Vagina (tissue), 2 donors: Measurements from ENCODE around the gene TAS1R3. TPM values are rescaled to one million over a fixed set of nuclear protein-coding genes. Genes with fewer than 3 reads are reported as not detected.

ENCODE experiments used
- DNase-seq, 2 donors: peaks; one replicate each; pipeline ENCODE4 v3.0.0-alpha.2; 2017; ENCODE audit errors: extremely low spot score in 2 of 2
- H3K27ac ChIP-seq: fragments of 200-600 bp; sonication (generic); one replicate; pipeline ENCODE4 v1.5.1; 2019
- H3K27me3 ChIP-seq: fragments of 200-600 bp; sonication (generic); one replicate; pipeline ENCODE4 v1.5.1; 2019
- H3K36me3 ChIP-seq, 2 donors: fragments of 200-600 bp; sonication (generic); one replicate each; pipeline ENCODE4 v1.5.1; 2017 to 2019
- H3K4me1 ChIP-seq: fragments of 200-600 bp; sonication (generic); one replicate; pipeline ENCODE4 v1.5.1; 2019
- H3K4me3 ChIP-seq, 2 donors: fragments of 200-600 bp; sonication (generic); 1 replicate in 1 of 2; 2 replicates in 1 of 2; pipeline ENCODE4 v1.5.1; 2016 to 2019
- H3K9me3 ChIP-seq: fragments of 200-600 bp; sonication (generic); one replicate; pipeline ENCODE4 v1.5.1; 2019
- POLR2A ChIP-seq, 2 donors: fragments of 450-650 bp; IDR thresholded peaks; one replicate each; pipeline ENCODE4 v1.6.1; 2017; ENCODE audit warnings: antibody characterized with exemption in 2 of 2, mild to moderate bottlenecking in 2 of 2, moderate library complexity in 2 of 2
- POLR2AphosphoS5 ChIP-seq, 2 donors: sonication (generic); formaldehyde crosslinking; IDR thresholded peaks; one replicate each; pipeline ENCODE4 v1.9.0; 2017; ENCODE audit warnings: antibody characterized with exemption in 2 of 2, mild to moderate bottlenecking in 2 of 2, low read depth in 1 of 2; ENCODE audit not compliant: insufficient read depth in 1 of 2
- intact Hi-C: fragments of 100-400 bp; cut with DNase I; formaldehyde crosslinking; loops from one replicate; pipeline ENCODE4 v1.15.1; 2023
- total RNA-seq: library from RNA; depleted of rRNA; stranded (reverse); fragments of >200 nt; gene quantifications from one replicate; pipeline ENCODE4 v1.2.3, GENCODE V29; 2016
- TF ChIP-seq, protein P1 (sequence below), 3 experiments: fragments of 450-650 bp in 2 of 3; fragments of 200-600 bp in 1 of 3; sonication (generic) in 1 of 3; IDR thresholded peaks; one replicate each; pipeline ENCODE4 v1.5.1; 2017 to 2019; ENCODE audit warnings: antibody characterized with exemption in 3 of 3, mild to moderate bottlenecking in 2 of 3, moderate library complexity in 2 of 3

Gene TAS1R3
- total RNA-seq, 1 donor from 2014 or later, result 0.74 TPM

DNA sequence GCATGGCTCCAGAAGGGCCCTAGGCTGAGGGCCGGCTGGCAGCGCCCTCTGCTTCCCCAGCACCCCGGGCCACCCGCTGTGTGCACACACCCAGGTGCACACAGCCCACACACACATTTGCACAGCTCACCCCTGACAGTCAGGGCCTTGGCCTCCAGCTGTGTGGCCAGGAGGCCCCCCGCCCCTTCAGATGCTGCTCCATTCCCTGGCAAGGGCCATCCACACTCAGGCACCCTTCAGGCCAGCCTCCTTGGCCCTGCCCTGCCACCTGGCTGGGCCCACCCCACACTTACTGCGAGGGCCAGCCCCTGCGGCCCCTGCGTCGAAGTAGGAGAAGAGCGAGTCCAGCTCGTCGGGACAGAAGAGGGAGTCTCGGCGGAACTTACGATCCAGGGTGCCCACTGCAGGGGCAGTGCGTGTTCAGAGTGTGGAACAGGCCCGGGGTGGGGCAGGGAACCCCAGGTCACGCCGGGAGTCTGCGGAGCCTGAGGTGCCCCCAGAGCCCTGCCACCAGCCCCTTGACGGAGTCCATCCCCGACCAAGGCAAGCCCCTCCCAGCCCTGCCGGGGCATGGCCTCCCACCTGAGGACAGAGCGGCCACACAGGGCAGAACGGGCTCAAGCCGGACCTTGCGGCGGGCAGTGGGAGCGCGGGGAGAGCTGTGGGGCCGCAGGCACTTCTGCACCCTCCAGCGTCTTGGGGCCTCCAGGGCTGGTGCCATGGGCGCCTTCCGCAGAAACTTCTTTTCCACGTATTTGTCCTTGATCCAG lies 35.7 kb upstream of the TAS1R3 start:
- DNase-seq, result no peak
- H3K27me3 ChIP-seq, result no peaks in the 10 kb centered on the region
- peaks cover 0 to 9% of the 10 kb centered on the region in 2 donors for H3K36me3 ChIP-seq
- no peaks in the 10 kb centered on the region for H3K9me3 ChIP-seq
- no peak overlapping the region for H3K4me3 ChIP-seq
- TF ChIP-seq POLR2A (IDR thresholded peaks at IDR 0.05) (no peak), POLR2AphosphoS5 (IDR thresholded peaks at IDR 0.05; ENCODE audit: insufficient read depth in 1 of 2, low read depth in 1 of 2) (no peak)
- TF ChIP-seq, protein P1, sequence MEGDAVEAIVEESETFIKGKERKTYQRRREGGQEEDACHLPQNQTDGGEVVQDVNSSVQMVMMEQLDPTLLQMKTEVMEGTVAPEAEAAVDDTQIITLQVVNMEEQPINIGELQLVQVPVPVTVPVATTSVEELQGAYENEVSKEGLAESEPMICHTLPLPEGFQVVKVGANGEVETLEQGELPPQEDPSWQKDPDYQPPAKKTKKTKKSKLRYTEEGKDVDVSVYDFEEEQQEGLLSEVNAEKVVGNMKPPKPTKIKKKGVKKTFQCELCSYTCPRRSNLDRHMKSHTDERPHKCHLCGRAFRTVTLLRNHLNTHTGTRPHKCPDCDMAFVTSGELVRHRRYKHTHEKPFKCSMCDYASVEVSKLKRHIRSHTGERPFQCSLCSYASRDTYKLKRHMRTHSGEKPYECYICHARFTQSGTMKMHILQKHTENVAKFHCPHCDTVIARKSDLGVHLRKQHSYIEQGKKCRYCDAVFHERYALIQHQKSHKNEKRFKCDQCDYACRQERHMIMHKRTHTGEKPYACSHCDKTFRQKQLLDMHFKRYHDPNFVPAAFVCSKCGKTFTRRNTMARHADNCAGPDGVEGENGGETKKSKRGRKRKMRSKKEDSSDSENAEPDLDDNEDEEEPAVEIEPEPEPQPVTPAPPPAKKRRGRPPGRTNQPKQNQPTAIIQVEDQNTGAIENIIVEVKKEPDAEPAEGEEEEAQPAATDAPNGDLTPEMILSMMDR (IDR thresholded peaks at IDR 0.05), result no peak
- H3K4me1 ChIP-seq, result peaks cover 14% of the 10 kb centered on the region
- H3K27ac ChIP-seq, result no peak overlapping the region
- intact Hi-C loops, result no loop called here

DNA sequence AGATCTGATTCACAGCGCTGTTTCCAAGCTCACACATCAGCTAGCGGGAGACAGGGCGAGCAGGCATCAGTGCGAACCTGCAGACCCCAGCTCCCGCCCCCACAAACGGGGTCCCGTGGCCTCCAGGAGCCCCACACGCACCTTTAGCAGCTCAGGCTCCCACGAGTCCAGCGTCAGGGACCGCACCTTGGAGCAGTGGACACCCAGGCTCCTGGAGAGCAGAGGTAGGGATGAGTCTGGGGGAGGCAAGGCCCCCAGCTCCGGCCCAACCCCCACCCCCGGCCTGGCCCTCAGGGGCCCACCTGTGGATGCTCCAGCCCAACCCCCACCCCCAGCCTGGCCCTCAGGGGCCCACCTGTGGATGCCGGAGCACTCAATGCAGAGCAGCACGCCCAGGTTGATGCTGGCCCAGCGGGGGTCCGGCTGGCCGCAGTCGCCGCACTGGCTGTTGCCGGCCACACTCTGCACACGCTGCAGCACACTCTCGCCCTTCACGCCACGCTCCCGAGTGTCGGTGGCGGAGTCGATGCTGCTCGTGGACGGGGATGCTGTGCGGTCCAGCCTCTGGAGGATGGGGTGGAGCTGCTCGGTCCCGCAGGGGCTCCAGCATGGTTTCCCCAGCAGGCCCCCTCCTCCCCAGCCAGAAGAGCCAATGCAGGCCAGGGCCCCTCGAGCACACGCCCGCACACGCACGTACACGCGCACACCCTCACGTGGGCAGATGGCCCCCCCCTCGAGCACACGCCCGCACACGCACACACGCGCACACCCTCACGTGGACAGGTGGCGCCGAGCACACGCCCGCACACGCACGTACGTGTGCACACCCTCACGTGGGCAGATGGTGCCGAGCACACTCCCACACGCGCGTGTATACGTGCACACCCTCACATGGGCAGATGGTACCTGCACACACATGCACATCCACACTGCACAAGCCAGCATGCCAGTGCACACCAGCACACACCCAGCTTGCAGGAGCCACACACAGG lies 34.7 kb upstream of the TAS1R3 start:
- TF ChIP-seq POLR2A (IDR thresholded peaks at IDR 0.05), result no peak
- no peak overlapping the region for H3K27ac ChIP-seq
- peaks cover 4% of the 10 kb centered on the region for H3K4me1 ChIP-seq
- H3K27me3 ChIP-seq, result no peaks in the 10 kb centered on the region
- no peaks in the 10 kb centered on the region for H3K9me3 ChIP-seq
- H3K36me3 ChIP-seq, result peaks cover 0 to 9% of the 10 kb centered on the region in 2 donors
- DNase-seq, result no peak
- no peak overlapping the region for H3K4me3 ChIP-seq
- intact Hi-C loops, result no loop called here

DNA sequence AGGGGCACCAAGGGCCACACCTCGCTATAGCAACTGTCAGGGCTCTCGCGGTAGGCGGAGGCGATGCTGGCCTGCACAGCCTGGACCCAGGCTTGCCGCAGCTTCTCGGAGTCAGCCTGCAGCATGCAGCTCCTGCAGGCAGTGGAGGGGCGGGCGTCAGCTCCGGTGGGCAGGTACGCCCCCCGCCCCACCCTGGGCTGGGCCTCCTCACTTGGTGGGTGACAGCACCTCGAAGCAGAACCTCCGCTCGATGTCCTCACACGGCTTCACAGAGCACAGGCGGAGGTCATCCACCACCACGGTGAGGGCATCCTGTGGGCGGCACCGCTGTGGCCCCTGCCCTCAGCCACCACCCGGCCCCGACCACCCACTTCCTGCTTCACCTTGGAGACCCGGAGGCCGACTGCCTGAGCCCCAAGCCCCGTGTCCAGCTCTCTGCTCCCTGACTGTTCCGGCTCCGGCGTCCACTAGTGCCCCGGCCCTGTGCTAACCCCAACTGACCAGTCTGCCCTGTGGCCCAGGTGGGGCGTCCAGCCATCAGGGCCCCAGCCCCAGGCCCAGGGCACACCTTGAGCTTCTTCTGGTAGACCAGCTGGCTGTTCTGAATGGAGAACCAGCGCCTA lies 33.2 kb upstream of the TAS1R3 start:
- Histone ChIP-seq H3K27me3 (no peaks in the 10 kb centered on the region), H3K4me3 (no peak overlapping the region), H3K9me3 (no peaks in the 10 kb centered on the region), H3K36me3 (peaks cover 0 to 9% of the 10 kb centered on the region in 2 donors), H3K27ac (no peak overlapping the region), H3K4me1 (peaks cover 13% of the 10 kb centered on the region)
- DNase-seq, result no peak
- TF ChIP-seq POLR2A (IDR thresholded peaks at IDR 0.05) (no peak), POLR2AphosphoS5 (IDR thresholded peaks at IDR 0.05; ENCODE audit: insufficient read depth in 1 of 2, low read depth in 1 of 2) (no peak)
- TF ChIP-seq, protein P1 (IDR thresholded peaks at IDR 0.05), result no peak
- intact Hi-C loops, result no loop called here

DNA sequence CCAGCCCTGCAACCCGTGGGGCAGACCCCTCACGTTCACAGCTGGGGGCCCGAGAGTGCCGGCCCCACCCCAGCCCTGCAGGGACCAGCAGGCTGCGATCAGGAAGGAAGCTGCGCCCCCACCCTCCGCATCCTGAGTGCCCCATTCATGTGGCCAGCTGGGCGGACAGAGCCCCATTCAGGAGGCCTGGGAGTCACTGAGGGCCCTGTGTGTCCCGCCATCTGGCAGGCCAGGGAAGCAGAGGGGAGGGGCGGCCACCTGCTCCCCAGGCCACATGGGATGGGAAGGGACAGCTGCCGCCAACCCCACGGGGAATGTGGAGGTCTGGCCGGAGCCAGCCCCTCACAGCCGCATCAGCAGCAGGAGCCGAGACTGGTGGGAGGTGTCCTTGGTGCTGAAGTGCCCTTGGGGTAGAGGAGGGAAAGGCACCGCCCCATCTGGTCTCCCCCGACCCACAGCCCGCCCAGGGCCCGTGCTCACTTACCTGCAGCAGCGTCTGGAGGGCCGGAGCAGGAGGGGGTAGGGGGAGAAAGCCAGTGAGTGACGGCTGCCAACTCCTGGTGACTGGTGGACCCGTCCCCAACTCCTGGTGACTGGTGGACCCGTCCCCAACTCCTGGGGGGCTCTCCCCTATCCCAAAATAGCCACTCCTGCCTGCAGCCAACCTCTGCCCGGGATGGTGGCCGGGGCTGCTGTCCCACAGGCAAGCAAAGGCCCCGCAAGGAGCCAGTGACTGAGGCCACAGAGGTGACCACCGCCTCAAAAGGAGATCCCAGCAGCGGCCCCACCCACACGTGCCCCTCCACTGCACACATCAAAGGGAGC lies 32.0 kb upstream of the TAS1R3 start:
- intact Hi-C loops, result no loop called here
- Histone ChIP-seq H3K4me1 (peaks cover 25% of the 10 kb centered on the region), H3K27me3 (no peaks in the 10 kb centered on the region), H3K9me3 (no peaks in the 10 kb centered on the region), H3K27ac (no peak overlapping the region), H3K4me3 (no peak overlapping the region), H3K36me3 (peaks cover 0 to 9% of the 10 kb centered on the region in 2 donors)
- TF ChIP-seq, protein P1 (IDR thresholded peaks at IDR 0.05), result no peak
- no peak for TF ChIP-seq POLR2AphosphoS5 (IDR thresholded peaks at IDR 0.05; ENCODE audit: insufficient read depth in 1 of 2, low read depth in 1 of 2)
- no peak for TF ChIP-seq POLR2A (IDR thresholded peaks at IDR 0.05)
- DNase-seq, result no peak
